Tongue (tissue), 2 donors: ENCODE results near the gene BIN1. TPM values are rescaled to one million over a fixed set of nuclear protein-coding genes. Genes with fewer than 3 reads are reported as not detected.

Source experiments
- DNase-seq: peaks from one replicate; pipeline ENCODE4 v3.0.0-alpha.2; 2015
- total RNA-seq: library from RNA; depleted of rRNA; stranded (reverse); fragments of >200 nt; gene quantifications from one replicate; pipeline ENCODE4 v1.2.3, GENCODE V29; 2014

The BIN1 gene
- total RNA-seq, 1 donor from 2014 or later: 697 TPM

GRCh38 chr2:127074936-127075335 lies 32.0 kb downstream of the BIN1 start:
- DNase-seq: no peak

GRCh38 chr2:127074358-127074757 lies 32.6 kb downstream of the BIN1 start:
- no peak for DNase-seq

GRCh38 chr2:127072970-127073369 lies 34.0 kb downstream of the BIN1 start:
- DNase-seq: peak; percentile 83

- no peak for DNase-seq
These were observed 34.6 kb downstream of the BIN1 start for GRCh38 chr2:127072396-127072795.

- DNase-seq: no peak
These were observed 35.0 kb downstream of the BIN1 start for GRCh38 chr2:127071901-127072328.

GRCh38 chr2:127070221-127070620 lies 36.7 kb downstream of the BIN1 start:
- no peak for DNase-seq

GRCh38 chr2:127069536-127069935 lies 37.4 kb downstream of the BIN1 start:
- no peak for DNase-seq

GRCh38 chr2:127069003-127069402 lies 38.0 kb downstream of the BIN1 start:
- DNase-seq: no peak

GRCh38 chr2:127068351-127068741 lies 38.6 kb downstream of the BIN1 start:
- DNase-seq: no peak

- peak; percentile 80 for DNase-seq
These were observed 39.2 kb downstream of the BIN1 start for GRCh38 chr2:127067620-127068350.

- no peak for DNase-seq
These were observed 40.0 kb downstream of the BIN1 start for GRCh38 chr2:127066942-127067341.

GRCh38 chr2:127065940-127066318 lies 41.0 kb downstream of the BIN1 start:
- DNase-seq: no peak

- no peak for DNase-seq
These were observed 41.5 kb downstream of the BIN1 start for GRCh38 chr2:127065299-127065939.

- peak; percentile 85 for DNase-seq
These were observed 42.2 kb downstream of the BIN1 start for GRCh38 chr2:127064642-127065250.

GRCh38 chr2:127063701-127064590 lies 43.0 kb downstream of the BIN1 start:
- DNase-seq: no peak

- DNase-seq: peak; percentile 68
These were observed 45.3 kb downstream of the BIN1 start for GRCh38 chr2:127061375-127062273.

- no peak for DNase-seq
These were observed 46.5 kb downstream of the BIN1 start for GRCh38 chr2:127060264-127060945.

GRCh38 chr2:127059559-127059958 lies 47.4 kb downstream of the BIN1 start:
- DNase-seq: no peak

GRCh38 chr2:127058954-127059252 lies 48.1 kb downstream of the BIN1 start:
- no peak for DNase-seq

- DNase-seq: no peak
These were observed 48.6 kb downstream of the BIN1 start for GRCh38 chr2:127058246-127058953.
